HCT116 (cell line): Measurements from ENCODE around the gene OR10G3. TPM values are rescaled to one million over a fixed set of nuclear protein-coding genes. Genes with fewer than 3 reads are reported as not detected.

Experiments
- ATAC-seq: fragments of 200-7000 bp; cut with Tn5 transposase; 2 replicates; pipeline ENCODE4 v1.9.1; 2020; ENCODE audit warnings: mild to moderate bottlenecking, moderate library complexity
- BruUV-seq: library from RNA; stranded (reverse); fragments of 400-500 nt; replicated peaks from 2 replicates; lab custom pipeline; 2021; lab: Mats Ljungman, UMichigan
- CTCF ChIA-PET: fragments of 300-600 bp; sonication (Branson Sonifier 250); formaldehyde crosslinking; loops from one replicate; lab custom pipeline; 2021; ENCODE audit warnings: antibody characterized with exemption; lab: Charles Lee
- POLR2A ChIA-PET: fragments of 300-600, 350-600 bp; sonication (Branson Sonifier 250); formaldehyde crosslinking; loops from one replicate; lab custom pipeline; 2021; ENCODE audit warnings: antibody characterized with exemption; lab: Charles Lee
- RAD21 ChIA-PET, 2 experiments: fragments of 300-600 bp; sonication (Branson Sonifier 250); formaldehyde crosslinking; loops; one replicate each; lab custom pipeline; 2023; ENCODE audit warnings: low total read pairs in 2 of 2; ENCODE audit not compliant: uncharacterized antibody in 2 of 2, unreplicated experiment in 2 of 2, low non-redundant PET in 1 of 2; lab: Charles Lee
- DNase-seq: peaks from one replicate; pipeline ENCODE4 v3.0.0-alpha.2; 2010; ENCODE audit warnings: low read depth, low spot score
- H2AFZ ChIP-seq: fragments of 200-600 bp; shearing (Covaris generic), sonication (generic); 2 replicates; pipeline ENCODE4 v1.6.1; 2017; ENCODE audit warnings: low read depth, mixed run types, mixed read lengths, antibody characterized with exemption, low read length; ENCODE audit not compliant: poor library complexity, severe bottlenecking
- H3K27ac ChIP-seq: 2 replicates; pipeline ENCODE4 v1.5.1; 2012; ENCODE audit warnings: low read depth, low read length
- H3K27me3 ChIP-seq: fragments of 200-600 bp; sonication (generic); 2 replicates; pipeline ENCODE4 v1.6.1; 2016; ENCODE audit warnings: mixed run types, low read length, mixed read lengths; ENCODE audit not compliant: insufficient read depth
- H3K36me3 ChIP-seq, 2 experiments: fragments of 200-500 bp in 1 of 2; fragments of 200-600 bp in 1 of 2; sonication (Bioruptor generic) in 1 of 2; sonication (generic) in 1 of 2; 2 replicates each; pipeline versions ENCODE4 v1.5.1 to v1.6.1; 2014 to 2016; ENCODE audit warnings: low read length in 2 of 2, inconsistent platforms in 1 of 2, mixed read lengths in 1 of 2, mixed run types in 1 of 2; ENCODE audit not compliant: insufficient read depth in 2 of 2, control insufficient read depth in 1 of 2
- H3K4me1 ChIP-seq, 2 experiments: fragments of 200-600 bp in 1 of 2; sonication (generic) in 1 of 2; 2 replicates each; pipeline versions ENCODE4 v1.5.1 to v1.6.1; 2012 to 2017; ENCODE audit warnings: low read length in 2 of 2, inconsistent platforms in 1 of 2, mild to moderate bottlenecking in 1 of 2, mixed read lengths in 1 of 2, mixed run types in 1 of 2, moderate library complexity in 1 of 2; ENCODE audit not compliant: insufficient read depth in 2 of 2, control insufficient read depth in 1 of 2
- H3K4me2 ChIP-seq: fragments of 200-600 bp; sonication (generic); 2 replicates; pipeline ENCODE4 v1.6.1; 2017; ENCODE audit warnings: mixed run types, low read length, mixed read lengths
- H3K4me3 ChIP-seq, 2 experiments: fragments of 200-600 bp in 1 of 2; sonication (generic) in 1 of 2; replicated peaks in 1 of 2; 2 replicates each; pipeline ENCODE4 v1.5.1; 2011 to 2016; ENCODE audit warnings: low read length in 2 of 2, control low read depth in 1 of 2, low read depth in 1 of 2, mild to moderate bottlenecking in 1 of 2, mixed read lengths in 1 of 2, mixed run types in 1 of 2
- H3K79me2 ChIP-seq: fragments of 200-600 bp; sonication (generic); 2 replicates; pipeline ENCODE4 v1.6.1; 2017; ENCODE audit warnings: mild to moderate bottlenecking, mixed run types, low read length, moderate library complexity, mixed read lengths; ENCODE audit not compliant: insufficient read depth
- H3K9ac ChIP-seq: fragments of 200-600 bp; sonication (generic); 2 replicates; pipeline ENCODE4 v1.6.1; 2016; ENCODE audit warnings: low read length, mixed read lengths
- H3K9me2 ChIP-seq: fragments of 200-600 bp; sonication (generic), shearing (Covaris generic); 2 replicates; pipeline ENCODE4 v1.6.1; 2017; ENCODE audit warnings: mixed run types, mild to moderate bottlenecking, moderate library complexity; ENCODE audit not compliant: insufficient read depth
- H3K9me3 ChIP-seq, 2 experiments: fragments of 200-500 bp in 1 of 2; fragments of 200-600 bp in 1 of 2; sonication (Bioruptor generic) in 1 of 2; sonication (generic) in 1 of 2; 2 replicates each; pipeline ENCODE4 v1.6.1; 2014 to 2017; ENCODE audit warnings: low read length in 2 of 2, mixed read lengths in 2 of 2, inconsistent platforms in 1 of 2, low read depth in 1 of 2, mild to moderate bottlenecking in 1 of 2, mixed run types in 1 of 2, moderate library complexity in 1 of 2; ENCODE audit not compliant: control insufficient read depth in 1 of 2, insufficient read depth in 1 of 2
- H4K20me1 ChIP-seq: fragments of 200-600 bp; sonication (generic), shearing (Covaris generic); 2 replicates; pipeline ENCODE4 v1.6.1; 2017; ENCODE audit warnings: mixed run types, mild to moderate bottlenecking, moderate library complexity; ENCODE audit not compliant: insufficient read depth
- EGR1 ChIP-seq: IDR thresholded peaks from 2 replicates; pipeline ENCODE4 v1.6.1; 2012; ENCODE audit warnings: low read depth
- JUND ChIP-seq: IDR thresholded peaks from 2 replicates; pipeline ENCODE4 v1.6.1; 2012
- RAD21 ChIP-seq: IDR thresholded peaks from 2 replicates; pipeline ENCODE4 v1.6.1; 2012; ENCODE audit warnings: low read depth, mild to moderate bottlenecking
- SP1 ChIP-seq: IDR thresholded peaks from 2 replicates; pipeline ENCODE4 v1.6.1; 2012; ENCODE audit warnings: low read depth
- SRF ChIP-seq: IDR thresholded peaks from 2 replicates; pipeline ENCODE4 v1.6.1; 2012; ENCODE audit warnings: low read depth
- YY1 ChIP-seq: IDR thresholded peaks from 2 replicates; pipeline ENCODE4 v1.6.1; 2011; ENCODE audit warnings: low read length, low read depth, moderate library complexity, mild to moderate bottlenecking; ENCODE audit not compliant: insufficient replicate concordance; ENCODE audit errors: extremely low read depth
- intact Hi-C: fragments of 100-400 bp; cut with micrococcal nuclease; formaldehyde crosslinking; loops from 2 replicates; pipeline ENCODE4 v1.10.0; 2022
- total RNA-seq: library from RNA; stranded (reverse); gene quantifications from one replicate; pipeline ENCODE4 v1.2.1, GENCODE V29; 2021; ENCODE audit not compliant: unreplicated experiment
- TF ChIP-seq, protein P1 (sequence below): IDR thresholded peaks from 2 replicates; pipeline ENCODE4 v1.6.1; 2012
- TF ChIP-seq, protein P2 (sequence below), 3 experiments: fragments of 200-600 bp in 1 of 3; sonication (generic) in 1 of 3; IDR thresholded peaks in 2 of 3; conservative IDR thresholded peaks in 1 of 3; 2 replicates each; pipeline ENCODE4 v1.5.1; 2012 to 2017; ENCODE audit warnings: low read depth in 2 of 3, low read length in 2 of 3, antibody characterized with exemption in 1 of 3, borderline replicate concordance in 1 of 3, control low read depth in 1 of 3, mild to moderate bottlenecking in 1 of 3, mixed read lengths in 1 of 3, mixed run types in 1 of 3, moderate library complexity in 1 of 3; ENCODE audit not compliant: insufficient read depth in 1 of 3
- TF ChIP-seq, protein P3 (sequence below): IDR thresholded peaks from 2 replicates; pipeline ENCODE4 v1.6.1; 2012; ENCODE audit warnings: low read depth
- TF ChIP-seq, protein P4 (sequence below): IDR thresholded peaks from 2 replicates; pipeline ENCODE4 v1.6.1; 2011; ENCODE audit warnings: mild to moderate bottlenecking, low read length, moderate library complexity; ENCODE audit not compliant: insufficient replicate concordance; ENCODE audit errors: extremely low read depth

The OR10G3 gene
- total RNA-seq, 1 experiment from 2014 or later: not detected

DNA sequence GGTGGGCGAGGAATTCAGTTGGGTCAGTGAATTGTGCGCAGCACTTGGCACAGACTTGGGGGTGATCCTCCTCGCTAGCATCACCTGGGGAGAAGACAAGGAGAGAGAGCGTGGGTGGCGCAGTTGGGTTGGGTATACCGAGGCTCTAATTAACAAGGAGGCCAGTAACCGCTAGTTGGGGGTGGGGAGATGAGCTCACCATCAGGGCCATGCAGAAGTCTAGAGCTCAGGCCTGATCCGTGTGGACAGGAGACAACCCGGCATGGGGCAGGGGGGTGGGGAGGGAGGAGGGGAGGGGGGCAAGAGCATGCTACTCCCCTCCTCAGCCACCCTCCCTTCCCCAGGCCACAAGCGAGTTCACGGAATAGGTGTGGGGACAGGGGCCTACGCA lies 54.3 kb downstream of the OR10G3 start:
- DNase-seq: no peak
- H3K36me3 ChIP-seq: no peaks in the 10 kb centered on the region
- H4K20me1 ChIP-seq: no peaks in the 10 kb centered on the region
- no peak for ATAC-seq
- no peak overlapping the region for H3K4me2 ChIP-seq
- H3K27me3 ChIP-seq: peaks cover 8% of the 10 kb centered on the region; the same call in 1 of the 2 replicates
- no peak overlapping the region for H3K27ac ChIP-seq
- peaks cover 0 to 5% of the 10 kb centered on the region in 2 experiments; a peak in 1 of 4 replicates for H3K4me1 ChIP-seq
- no peak overlapping the region for H3K4me3 ChIP-seq
- intact Hi-C loops: no loop called here
- TF ChIP-seq SRF (no peak), YY1 (no peak), EGR1 (no peak)
- TF ChIP-seq, protein P1, sequence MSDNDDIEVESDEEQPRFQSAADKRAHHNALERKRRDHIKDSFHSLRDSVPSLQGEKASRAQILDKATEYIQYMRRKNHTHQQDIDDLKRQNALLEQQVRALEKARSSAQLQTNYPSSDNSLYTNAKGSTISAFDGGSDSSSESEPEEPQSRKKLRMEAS: no peak
- no peak overlapping the region for H3K9ac ChIP-seq
- BruUV-seq: no TSS peak
- POLR2A ChIA-PET: no interaction called here
- no peaks in the 10 kb centered on the region for H3K9me2 ChIP-seq
- CTCF ChIA-PET: no interaction called here
- H3K9me3 ChIP-seq: no peaks in the 10 kb centered on the region
- H3K79me2 ChIP-seq: no peaks in the 10 kb centered on the region
- no peak overlapping the region for H2AFZ ChIP-seq
- RAD21 ChIA-PET: no interaction called here

DNA sequence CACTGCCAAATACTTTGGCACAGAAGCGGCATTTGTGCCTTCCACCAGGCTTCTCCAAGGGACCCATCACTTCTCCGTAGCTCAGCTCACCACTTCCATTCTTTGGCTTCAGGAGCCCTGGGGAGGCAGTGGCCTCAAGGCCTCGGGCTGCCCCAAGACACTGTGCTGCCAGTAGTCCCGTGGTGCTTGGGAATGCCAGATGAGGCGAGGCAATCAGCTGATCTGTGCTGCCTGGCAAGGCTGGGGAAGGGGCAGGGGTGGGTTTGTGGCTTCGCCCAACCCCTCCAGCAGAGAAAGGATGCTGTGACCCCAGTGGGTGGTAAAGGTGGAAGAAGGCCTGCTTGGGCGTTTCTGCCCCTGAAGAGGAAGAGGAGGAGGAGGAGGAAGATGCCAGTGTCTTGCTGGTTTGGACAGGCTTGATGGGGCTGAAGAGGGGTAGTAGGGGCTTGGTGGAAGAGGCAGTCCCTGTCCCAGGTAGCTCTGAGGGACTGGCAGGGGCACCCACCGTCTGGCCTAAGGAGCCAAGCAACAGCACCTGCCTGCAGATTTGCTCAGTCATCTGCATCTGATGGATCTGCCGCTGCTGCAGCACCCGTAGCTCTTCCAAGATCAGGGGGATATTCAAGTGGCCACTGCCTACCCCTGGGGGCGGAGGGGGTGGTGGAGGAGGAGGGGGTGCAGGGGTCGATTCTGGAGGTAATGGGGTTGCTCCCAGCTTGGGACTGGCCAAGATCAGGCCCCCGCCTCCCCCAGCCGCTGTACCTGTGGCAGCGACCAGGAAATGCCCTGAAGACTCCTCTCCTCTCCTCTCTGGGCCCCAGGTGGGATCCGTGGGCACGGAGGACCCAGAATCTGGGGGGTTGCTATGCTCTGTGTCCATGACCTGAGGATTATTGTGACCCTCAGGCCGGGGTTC lies 55.0 kb downstream of the OR10G3 start:
- Histone ChIP-seq H3K27ac (no peak overlapping the region), H3K4me3 (no peak overlapping the region), H3K27me3 (peaks cover 9% of the 10 kb centered on the region; the same call in 1 of the 2 replicates), H3K9me2 (no peaks in the 10 kb centered on the region), H2AFZ (no peak overlapping the region), H3K9ac (no peak overlapping the region), H4K20me1 (no peaks in the 10 kb centered on the region), H3K36me3 (no peaks in the 10 kb centered on the region), H3K4me1 (peaks cover 0 to 5% of the 10 kb centered on the region in 2 experiments; a peak in 1 of 4 replicates), H3K9me3 (no peaks in the 10 kb centered on the region), H3K79me2 (no peaks in the 10 kb centered on the region), H3K4me2 (no peak overlapping the region)
- no TSS peak for BruUV-seq
- ChIA-PET RAD21 (no interaction called here), POLR2A (no interaction called here), CTCF (no interaction called here)
- TF ChIP-seq SP1: no peak
- TF ChIP-seq, protein P2, sequence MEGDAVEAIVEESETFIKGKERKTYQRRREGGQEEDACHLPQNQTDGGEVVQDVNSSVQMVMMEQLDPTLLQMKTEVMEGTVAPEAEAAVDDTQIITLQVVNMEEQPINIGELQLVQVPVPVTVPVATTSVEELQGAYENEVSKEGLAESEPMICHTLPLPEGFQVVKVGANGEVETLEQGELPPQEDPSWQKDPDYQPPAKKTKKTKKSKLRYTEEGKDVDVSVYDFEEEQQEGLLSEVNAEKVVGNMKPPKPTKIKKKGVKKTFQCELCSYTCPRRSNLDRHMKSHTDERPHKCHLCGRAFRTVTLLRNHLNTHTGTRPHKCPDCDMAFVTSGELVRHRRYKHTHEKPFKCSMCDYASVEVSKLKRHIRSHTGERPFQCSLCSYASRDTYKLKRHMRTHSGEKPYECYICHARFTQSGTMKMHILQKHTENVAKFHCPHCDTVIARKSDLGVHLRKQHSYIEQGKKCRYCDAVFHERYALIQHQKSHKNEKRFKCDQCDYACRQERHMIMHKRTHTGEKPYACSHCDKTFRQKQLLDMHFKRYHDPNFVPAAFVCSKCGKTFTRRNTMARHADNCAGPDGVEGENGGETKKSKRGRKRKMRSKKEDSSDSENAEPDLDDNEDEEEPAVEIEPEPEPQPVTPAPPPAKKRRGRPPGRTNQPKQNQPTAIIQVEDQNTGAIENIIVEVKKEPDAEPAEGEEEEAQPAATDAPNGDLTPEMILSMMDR (IDR thresholded peaks at IDR 0.05 in 2 of 3, conservative IDR thresholded peaks at IDR 0.05 in 1 of 3; ENCODE audit: borderline replicate concordance in 1 of 3, insufficient read depth in 1 of 3, low read depth in 2 of 3, low read length in 2 of 3): no peak
- TF ChIP-seq RAD21: no peak
- no peak for TF ChIP-seq JUND
- TF ChIP-seq, protein P3, sequence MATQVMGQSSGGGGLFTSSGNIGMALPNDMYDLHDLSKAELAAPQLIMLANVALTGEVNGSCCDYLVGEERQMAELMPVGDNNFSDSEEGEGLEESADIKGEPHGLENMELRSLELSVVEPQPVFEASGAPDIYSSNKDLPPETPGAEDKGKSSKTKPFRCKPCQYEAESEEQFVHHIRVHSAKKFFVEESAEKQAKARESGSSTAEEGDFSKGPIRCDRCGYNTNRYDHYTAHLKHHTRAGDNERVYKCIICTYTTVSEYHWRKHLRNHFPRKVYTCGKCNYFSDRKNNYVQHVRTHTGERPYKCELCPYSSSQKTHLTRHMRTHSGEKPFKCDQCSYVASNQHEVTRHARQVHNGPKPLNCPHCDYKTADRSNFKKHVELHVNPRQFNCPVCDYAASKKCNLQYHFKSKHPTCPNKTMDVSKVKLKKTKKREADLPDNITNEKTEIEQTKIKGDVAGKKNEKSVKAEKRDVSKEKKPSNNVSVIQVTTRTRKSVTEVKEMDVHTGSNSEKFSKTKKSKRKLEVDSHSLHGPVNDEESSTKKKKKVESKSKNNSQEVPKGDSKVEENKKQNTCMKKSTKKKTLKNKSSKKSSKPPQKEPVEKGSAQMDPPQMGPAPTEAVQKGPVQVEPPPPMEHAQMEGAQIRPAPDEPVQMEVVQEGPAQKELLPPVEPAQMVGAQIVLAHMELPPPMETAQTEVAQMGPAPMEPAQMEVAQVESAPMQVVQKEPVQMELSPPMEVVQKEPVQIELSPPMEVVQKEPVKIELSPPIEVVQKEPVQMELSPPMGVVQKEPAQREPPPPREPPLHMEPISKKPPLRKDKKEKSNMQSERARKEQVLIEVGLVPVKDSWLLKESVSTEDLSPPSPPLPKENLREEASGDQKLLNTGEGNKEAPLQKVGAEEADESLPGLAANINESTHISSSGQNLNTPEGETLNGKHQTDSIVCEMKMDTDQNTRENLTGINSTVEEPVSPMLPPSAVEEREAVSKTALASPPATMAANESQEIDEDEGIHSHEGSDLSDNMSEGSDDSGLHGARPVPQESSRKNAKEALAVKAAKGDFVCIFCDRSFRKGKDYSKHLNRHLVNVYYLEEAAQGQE: no peak
- TF ChIP-seq, protein P4, sequence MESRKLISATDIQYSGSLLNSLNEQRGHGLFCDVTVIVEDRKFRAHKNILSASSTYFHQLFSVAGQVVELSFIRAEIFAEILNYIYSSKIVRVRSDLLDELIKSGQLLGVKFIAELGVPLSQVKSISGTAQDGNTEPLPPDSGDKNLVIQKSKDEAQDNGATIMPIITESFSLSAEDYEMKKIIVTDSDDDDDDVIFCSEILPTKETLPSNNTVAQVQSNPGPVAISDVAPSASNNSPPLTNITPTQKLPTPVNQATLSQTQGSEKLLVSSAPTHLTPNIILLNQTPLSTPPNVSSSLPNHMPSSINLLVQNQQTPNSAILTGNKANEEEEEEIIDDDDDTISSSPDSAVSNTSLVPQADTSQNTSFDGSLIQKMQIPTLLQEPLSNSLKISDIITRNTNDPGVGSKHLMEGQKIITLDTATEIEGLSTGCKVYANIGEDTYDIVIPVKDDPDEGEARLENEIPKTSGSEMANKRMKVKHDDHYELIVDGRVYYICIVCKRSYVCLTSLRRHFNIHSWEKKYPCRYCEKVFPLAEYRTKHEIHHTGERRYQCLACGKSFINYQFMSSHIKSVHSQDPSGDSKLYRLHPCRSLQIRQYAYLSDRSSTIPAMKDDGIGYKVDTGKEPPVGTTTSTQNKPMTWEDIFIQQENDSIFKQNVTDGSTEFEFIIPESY: no peak
- DNase-seq (no peak), ATAC-seq (no peak)
- intact Hi-C loops: no loop called here
